ENCODE measurements around the gene THEM5.

DNA sequence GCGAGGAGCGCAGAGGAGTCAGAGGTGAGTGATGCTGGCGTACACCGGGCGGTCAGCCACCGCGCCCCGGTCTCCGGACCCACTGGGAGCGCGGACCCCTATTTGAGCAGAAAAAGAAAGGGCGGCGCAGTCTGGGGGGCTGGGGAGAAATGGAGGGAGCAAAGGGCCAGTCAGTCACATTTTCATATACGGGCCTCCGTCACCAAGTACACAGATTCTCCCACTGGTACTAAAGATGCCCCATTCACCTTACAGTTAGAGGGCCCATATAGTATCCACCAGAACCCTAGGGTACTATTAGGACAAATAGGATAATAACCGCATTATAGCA lies 14.5 kb downstream of the THEM5 start:
- no peak for TF ChIP-seq POLR2A (IDR thresholded peaks at IDR 0.05; ENCODE audit: extremely low read depth, insufficient read length)
- TF ChIP-seq, protein P1, sequence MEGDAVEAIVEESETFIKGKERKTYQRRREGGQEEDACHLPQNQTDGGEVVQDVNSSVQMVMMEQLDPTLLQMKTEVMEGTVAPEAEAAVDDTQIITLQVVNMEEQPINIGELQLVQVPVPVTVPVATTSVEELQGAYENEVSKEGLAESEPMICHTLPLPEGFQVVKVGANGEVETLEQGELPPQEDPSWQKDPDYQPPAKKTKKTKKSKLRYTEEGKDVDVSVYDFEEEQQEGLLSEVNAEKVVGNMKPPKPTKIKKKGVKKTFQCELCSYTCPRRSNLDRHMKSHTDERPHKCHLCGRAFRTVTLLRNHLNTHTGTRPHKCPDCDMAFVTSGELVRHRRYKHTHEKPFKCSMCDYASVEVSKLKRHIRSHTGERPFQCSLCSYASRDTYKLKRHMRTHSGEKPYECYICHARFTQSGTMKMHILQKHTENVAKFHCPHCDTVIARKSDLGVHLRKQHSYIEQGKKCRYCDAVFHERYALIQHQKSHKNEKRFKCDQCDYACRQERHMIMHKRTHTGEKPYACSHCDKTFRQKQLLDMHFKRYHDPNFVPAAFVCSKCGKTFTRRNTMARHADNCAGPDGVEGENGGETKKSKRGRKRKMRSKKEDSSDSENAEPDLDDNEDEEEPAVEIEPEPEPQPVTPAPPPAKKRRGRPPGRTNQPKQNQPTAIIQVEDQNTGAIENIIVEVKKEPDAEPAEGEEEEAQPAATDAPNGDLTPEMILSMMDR (IDR thresholded peaks at IDR 0.05; ENCODE audit: low read depth, low read length): no peak
